ENCODE data around the gene BRF1. TPM values are rescaled to one million over a fixed set of nuclear protein-coding genes. Genes with fewer than 3 reads are reported as not detected.

BRF1 gene
- total and polyA plus RNA-seq, 2 of the 8 experiments (the other 6 are each of a cell fraction or from before 2014, with no cell fraction given) = 7.7 to 18.3 TPM

DNA sequence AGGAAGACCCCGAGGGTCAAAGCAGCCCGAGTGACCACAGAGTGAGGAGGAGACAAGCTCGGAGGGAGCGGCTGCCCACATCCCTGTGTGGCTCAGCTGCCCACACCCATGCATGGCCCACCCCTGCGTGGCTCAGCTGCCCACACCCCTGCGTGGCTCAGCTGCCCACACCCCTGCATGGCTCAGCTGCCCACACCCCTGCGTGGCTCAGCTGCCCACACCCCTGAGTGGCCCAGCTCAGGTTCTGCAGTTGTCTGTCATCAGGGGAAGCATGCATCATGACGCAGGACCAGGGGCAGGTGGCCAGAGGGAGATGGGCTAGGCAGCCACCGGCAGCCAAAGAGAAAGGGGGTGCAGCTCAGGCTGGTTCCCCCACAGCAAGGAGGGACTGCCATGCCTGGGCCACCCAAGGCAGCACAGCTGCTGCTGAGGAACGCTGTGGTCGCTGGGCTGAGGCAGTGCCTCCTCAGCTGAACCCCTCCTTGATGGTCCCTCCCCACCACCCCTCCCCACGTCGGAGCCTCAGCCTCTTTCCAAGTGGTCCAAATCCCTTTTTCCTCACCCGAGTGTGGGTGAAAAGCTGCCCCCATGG, 86.4 kb downstream of the BRF1 start (continued):
- TF ChIP-seq RXRA (IDR thresholded peaks at IDR 0.05; ENCODE audit: insufficient read depth, low read depth, low read length) (no peak), ZNF274 (IDR thresholded peaks at IDR 0.05; ENCODE audit: borderline replicate concordance, extremely low read depth, low read length) (no peak), BCL11A (IDR thresholded peaks at IDR 0.05; ENCODE audit: low read depth in 2 of 2, low read length in 2 of 2) (no peak), SP4 (IDR thresholded peaks at IDR 0.05; ENCODE audit: low read length) (no peak), SAP30 (IDR thresholded peaks at IDR 0.05; ENCODE audit: insufficient read depth, insufficient replicate concordance, low read length) (no peak), KDM5A (IDR thresholded peaks at IDR 0.05; ENCODE audit: low read length) (no peak)
- TF ChIP-seq, protein P1, sequence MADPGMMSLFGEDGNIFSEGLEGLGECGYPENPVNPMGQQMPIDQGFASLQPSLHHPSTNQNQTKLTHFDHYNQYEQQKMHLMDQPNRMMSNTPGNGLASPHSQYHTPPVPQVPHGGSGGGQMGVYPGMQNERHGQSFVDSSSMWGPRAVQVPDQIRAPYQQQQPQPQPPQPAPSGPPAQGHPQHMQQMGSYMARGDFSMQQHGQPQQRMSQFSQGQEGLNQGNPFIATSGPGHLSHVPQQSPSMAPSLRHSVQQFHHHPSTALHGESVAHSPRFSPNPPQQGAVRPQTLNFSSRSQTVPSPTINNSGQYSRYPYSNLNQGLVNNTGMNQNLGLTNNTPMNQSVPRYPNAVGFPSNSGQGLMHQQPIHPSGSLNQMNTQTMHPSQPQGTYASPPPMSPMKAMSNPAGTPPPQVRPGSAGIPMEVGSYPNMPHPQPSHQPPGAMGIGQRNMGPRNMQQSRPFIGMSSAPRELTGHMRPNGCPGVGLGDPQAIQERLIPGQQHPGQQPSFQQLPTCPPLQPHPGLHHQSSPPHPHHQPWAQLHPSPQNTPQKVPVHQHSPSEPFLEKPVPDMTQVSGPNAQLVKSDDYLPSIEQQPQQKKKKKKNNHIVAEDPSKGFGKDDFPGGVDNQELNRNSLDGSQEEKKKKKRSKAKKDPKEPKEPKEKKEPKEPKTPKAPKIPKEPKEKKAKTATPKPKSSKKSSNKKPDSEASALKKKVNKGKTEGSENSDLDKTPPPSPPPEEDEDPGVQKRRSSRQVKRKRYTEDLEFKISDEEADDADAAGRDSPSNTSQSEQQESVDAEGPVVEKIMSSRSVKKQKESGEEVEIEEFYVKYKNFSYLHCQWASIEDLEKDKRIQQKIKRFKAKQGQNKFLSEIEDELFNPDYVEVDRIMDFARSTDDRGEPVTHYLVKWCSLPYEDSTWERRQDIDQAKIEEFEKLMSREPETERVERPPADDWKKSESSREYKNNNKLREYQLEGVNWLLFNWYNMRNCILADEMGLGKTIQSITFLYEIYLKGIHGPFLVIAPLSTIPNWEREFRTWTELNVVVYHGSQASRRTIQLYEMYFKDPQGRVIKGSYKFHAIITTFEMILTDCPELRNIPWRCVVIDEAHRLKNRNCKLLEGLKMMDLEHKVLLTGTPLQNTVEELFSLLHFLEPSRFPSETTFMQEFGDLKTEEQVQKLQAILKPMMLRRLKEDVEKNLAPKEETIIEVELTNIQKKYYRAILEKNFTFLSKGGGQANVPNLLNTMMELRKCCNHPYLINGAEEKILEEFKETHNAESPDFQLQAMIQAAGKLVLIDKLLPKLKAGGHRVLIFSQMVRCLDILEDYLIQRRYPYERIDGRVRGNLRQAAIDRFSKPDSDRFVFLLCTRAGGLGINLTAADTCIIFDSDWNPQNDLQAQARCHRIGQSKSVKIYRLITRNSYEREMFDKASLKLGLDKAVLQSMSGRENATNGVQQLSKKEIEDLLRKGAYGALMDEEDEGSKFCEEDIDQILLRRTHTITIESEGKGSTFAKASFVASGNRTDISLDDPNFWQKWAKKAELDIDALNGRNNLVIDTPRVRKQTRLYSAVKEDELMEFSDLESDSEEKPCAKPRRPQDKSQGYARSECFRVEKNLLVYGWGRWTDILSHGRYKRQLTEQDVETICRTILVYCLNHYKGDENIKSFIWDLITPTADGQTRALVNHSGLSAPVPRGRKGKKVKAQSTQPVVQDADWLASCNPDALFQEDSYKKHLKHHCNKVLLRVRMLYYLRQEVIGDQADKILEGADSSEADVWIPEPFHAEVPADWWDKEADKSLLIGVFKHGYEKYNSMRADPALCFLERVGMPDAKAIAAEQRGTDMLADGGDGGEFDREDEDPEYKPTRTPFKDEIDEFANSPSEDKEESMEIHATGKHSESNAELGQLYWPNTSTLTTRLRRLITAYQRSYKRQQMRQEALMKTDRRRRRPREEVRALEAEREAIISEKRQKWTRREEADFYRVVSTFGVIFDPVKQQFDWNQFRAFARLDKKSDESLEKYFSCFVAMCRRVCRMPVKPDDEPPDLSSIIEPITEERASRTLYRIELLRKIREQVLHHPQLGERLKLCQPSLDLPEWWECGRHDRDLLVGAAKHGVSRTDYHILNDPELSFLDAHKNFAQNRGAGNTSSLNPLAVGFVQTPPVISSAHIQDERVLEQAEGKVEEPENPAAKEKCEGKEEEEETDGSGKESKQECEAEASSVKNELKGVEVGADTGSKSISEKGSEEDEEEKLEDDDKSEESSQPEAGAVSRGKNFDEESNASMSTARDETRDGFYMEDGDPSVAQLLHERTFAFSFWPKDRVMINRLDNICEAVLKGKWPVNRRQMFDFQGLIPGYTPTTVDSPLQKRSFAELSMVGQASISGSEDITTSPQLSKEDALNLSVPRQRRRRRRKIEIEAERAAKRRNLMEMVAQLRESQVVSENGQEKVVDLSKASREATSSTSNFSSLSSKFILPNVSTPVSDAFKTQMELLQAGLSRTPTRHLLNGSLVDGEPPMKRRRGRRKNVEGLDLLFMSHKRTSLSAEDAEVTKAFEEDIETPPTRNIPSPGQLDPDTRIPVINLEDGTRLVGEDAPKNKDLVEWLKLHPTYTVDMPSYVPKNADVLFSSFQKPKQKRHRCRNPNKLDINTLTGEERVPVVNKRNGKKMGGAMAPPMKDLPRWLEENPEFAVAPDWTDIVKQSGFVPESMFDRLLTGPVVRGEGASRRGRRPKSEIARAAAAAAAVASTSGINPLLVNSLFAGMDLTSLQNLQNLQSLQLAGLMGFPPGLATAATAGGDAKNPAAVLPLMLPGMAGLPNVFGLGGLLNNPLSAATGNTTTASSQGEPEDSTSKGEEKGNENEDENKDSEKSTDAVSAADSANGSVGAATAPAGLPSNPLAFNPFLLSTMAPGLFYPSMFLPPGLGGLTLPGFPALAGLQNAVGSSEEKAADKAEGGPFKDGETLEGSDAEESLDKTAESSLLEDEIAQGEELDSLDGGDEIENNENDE (IDR thresholded peaks at IDR 0.05; ENCODE audit: insufficient replicate concordance, low read length) = no peak
